Fibroblast of gingiva (primary cell): ENCODE measurements around the gene TMEFF2.
A peak's percentile ranks its signal among the peaks of the same experiment; 100 is the strongest.

ENCODE experiments used
- DNase-seq: peaks from one replicate; pipeline ENCODE4 v3.0.0-alpha.2; 2011; ENCODE audit warnings: low read depth

Gene TMEFF2

GRCh38 chr2:192013211-192013610 lies 181.5 kb downstream of the TMEFF2 start:
- no peak for DNase-seq

DNA sequence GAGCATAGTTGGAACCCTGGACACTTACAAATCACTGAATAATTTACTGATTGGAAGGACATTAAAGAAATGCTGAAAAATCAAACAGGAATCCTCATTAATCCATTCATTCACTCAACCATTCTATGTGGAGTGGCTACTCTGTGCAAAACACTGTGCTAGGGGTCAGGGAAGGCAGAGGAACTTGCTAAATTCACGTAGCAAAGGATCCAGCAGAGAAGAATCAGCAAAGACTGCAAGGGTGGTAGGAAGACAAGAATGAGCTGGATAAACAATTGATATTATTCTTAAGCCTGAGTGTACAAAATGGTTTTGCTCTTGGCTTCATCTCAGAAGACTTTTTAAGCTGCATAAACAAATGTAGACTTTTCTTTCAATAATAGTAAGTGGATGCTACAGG lies 183.5 kb downstream of the TMEFF2 start:
- DNase-seq, result peak; percentile 34

DNA sequence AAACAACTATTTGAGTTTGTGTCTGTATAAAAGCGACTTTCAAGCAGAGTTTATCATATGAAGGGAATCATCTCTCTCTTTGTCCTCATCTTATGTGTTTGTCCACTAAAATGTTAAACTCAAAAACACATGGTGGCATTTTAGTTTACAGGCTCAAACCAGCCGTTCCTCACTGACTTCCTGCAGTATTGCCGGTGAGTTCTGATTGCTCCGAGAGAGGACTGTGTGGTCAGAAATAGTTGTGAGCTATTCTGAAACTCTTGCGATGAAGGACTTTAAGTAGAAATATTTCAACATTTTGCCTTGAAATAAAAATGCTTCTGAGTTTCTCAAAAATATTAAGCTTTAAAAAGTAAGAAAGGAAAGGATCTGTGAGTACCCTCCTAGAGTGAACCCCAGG lies 184.7 kb downstream of the TMEFF2 start:
- peak; percentile 67 for DNase-seq

- peak; percentile 57 for DNase-seq
Measured at GRCh38 chr2:192007581-192008228, 187.0 kb downstream of the TMEFF2 start.

- no peak for DNase-seq
Measured at GRCh38 chr2:192005211-192005610, 189.5 kb downstream of the TMEFF2 start.

- no peak for DNase-seq
Measured at GRCh38 chr2:192004188-192004963, 190.4 kb downstream of the TMEFF2 start.

DNA sequence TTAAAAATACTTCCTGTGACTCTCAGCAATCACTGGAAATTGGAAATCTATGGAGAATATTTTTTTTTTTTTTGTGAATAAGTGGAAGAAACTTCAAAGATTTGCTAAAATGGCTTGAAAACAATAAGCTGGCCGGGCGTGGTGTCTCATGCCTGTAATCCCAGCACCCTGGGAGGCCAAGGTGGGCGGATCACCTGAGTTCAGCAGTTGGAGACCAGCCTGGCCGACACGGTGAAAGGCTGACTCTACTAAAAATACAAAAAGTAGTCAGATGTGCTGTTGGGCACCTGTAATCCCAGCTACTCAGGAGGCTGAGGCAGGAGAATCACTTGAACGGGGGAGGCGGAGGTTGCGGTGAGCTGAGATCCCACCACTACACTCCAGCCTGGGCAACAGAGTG lies 192.3 kb downstream of the TMEFF2 start:
- DNase-seq, result no peak

DNA sequence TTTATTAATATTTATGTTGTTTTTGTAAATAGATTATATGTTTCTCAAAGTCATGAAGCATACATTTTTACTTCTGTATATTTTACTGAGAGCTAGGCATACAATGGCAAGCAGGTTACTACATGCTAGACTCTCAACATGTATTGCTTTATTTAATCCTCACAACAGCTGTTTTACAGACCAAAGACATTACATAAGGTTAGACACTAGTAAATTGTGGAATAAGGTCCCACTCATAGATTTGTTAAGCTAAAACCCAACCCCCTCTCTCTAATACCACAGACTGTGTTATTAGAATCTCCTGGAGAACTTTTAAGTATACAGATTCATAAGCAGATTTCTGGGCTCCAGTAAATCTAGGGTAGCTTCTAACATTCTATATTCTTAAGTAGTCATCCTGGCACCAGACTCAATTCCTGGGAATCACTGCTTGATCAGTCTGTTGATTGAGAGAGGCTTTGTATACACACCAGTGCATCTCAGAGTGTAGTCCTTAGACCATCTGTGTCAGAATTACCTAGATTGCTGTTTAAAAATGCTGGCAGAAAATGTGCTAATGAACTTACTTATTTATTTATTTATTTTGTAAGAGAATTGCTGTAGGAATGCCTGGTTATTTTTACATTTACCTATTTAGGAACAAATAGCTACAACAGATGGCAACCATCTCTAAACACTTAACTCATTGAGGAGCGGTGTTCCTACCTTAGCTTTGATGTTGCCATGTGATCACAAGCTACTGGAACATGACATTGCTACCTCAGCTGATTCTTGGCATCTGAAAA lies 194.3 kb downstream of the TMEFF2 start:
- DNase-seq, result no peak

DNA sequence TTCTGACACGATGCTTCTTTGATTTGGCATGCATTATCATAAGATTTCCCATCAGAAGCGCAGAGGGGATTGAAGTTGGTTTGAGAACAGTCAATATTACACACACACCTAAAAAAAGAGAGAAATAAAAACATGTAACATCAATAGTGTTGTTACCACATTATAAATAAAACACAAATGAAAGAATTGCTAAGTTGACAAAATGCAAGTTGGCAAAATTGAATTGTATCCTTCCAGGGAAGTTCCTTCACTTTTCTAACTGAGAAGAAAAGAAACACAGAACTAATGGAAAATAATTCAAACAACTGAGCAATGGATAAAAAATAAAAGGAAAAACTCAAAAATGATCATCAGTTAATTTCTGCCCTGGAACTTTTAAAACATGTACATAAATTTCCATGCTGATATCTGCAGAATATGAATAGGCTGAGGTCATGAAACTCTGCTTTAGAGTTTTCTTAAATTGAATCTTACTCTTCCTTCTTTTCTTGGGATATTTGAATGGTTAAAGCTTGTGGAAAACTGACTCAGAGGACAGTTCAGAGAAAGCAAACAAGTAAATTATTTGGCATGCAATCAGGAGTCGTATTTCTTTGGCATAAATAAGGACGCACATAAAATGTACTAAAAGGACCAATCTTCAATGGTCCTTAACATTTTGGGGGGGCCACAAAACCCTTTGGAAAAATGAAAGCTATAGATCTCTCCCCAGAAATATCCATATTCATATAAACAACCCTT lies 195.5 kb downstream of the TMEFF2 start:
- peak; percentile 23 for DNase-seq

DNA sequence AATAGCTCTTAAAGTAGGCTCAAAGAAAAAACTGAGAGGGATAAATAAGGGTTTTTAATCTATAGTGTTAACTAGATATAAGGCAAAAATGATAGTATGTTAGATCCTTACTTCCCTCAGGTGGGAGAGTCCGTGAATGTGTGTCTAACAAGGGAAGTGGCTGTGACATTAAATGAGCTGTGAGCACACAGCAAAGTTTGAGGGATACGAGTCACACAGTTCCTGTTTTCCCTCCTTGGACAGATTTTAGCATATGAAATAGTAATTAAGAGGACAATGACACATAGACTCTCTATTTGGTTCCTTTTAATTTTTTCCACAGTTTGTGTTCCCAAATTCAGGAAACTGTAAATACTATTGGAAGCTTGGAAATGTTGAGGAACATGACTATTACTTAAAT lies 199.4 kb downstream of the TMEFF2 start:
- no peak for DNase-seq

DNA sequence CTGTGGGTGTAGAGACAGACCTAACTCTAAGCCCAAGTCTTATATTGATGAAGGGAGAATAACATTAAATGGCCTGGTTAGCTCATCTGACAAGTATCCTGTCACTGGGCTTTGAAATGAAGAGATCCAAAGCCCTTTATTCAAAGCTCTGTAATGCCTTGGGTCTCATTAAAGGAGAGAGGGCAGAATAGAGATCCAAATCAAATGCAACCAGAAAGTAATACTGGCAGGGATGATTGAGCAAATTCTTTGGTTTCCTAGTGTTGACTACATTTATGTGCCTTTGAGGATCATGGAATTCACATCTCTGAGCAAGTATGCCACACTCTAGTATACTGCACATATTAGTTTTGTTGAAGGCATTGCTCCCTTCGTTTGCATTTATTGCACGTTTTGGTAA lies 200.0 kb downstream of the TMEFF2 start:
- DNase-seq, result no peak

GRCh38 chr2:191991442-191991841 lies 203.3 kb downstream of the TMEFF2 start:
- no peak for DNase-seq

DNA sequence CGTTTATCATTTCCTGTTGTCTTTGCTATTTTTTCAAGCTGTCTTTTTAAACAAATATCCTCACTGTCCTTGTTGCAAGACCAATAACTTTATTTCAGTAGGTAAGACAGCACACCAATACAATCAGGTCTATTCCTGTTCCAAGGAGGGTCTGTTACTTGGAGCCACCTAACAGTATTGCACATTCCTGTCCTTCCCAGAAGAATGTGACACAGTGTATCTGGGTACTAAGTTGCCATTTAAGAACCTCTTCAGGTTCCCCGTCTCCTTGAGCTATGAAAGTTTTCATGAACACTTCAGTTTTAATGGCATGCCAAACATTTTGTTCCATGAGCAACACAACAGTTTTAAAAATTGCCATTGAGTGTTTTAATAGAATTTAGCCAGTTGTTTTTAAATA lies 209.0 kb downstream of the TMEFF2 start:
- no peak for DNase-seq

GRCh38 chr2:191983591-191983990 lies 211.1 kb downstream of the TMEFF2 start:
- no peak for DNase-seq

- DNase-seq, result no peak
Measured at GRCh38 chr2:191983186-191983585, 211.5 kb downstream of the TMEFF2 start.

GRCh38 chr2:191981706-191982105 lies 213.0 kb downstream of the TMEFF2 start:
- no peak for DNase-seq

- DNase-seq, result peak; percentile 36
Measured at GRCh38 chr2:191980483-191980882, 214.2 kb downstream of the TMEFF2 start.

DNA sequence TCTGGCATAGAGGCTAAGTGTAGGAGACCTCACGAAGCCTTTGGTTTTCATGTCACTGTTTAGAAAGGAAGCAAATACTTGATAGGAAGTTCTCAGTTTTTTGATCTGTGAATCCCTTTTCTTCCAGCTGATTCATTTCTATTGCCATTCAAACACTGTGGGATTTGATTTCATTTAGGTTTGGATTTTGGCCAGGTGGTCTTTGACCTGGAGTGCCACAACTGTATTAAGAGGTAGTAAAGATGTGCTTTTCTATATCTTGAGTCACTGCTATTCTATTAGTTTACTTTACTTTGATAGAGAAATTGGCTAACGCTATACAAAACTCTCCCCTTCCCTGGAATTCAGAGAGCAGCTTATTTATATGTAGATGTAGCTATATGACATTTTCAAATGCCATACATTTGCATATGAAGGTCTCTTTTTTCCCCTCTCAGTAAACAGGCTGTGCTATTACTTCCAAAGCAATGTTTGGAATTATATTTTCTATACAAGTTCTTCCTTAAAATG lies 215.5 kb downstream of the TMEFF2 start:
- DNase-seq, result no peak

- peak; percentile 27 for DNase-seq
Measured at GRCh38 chr2:191977754-191978153, 217.0 kb downstream of the TMEFF2 start.

DNA sequence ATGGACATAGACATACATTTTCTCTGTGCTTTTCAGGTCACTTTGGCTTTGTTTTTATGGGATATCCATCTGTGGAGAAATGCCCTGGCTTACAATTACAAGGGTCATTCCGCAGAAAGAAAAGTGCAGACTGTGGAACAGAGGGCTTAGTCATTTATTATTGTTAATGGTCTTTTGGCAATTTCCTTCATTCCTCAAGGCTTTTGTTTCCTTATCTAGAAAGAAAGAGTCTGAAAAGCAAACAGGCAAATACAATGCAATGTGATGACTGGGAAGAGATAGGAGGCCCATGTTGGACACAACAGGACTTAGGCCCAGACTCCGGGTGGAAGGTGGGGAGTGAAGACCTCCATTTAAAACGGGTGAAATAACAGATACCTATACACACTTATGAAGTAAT lies 218.3 kb downstream of the TMEFF2 start:
- peak; percentile 66 for DNase-seq

DNA sequence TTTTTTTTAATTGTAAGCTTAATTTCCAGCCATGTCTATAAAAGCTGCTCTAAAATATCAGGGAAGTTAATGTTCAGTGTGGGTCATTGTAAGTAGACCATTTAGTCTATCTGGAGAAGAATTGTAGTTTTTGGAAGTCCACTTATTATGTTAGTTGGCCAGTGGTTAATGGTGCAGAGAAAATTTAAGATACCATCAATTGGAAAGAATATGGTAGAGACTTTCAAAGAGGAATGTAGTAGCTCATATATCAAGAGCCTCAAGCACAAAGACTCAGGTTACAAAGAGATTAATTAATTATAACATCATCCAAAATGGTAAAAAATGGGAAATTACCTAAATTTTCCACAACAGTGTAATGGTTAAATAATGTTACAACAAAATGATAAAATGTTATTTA lies 220.1 kb downstream of the TMEFF2 start:
- no peak for DNase-seq

DNA sequence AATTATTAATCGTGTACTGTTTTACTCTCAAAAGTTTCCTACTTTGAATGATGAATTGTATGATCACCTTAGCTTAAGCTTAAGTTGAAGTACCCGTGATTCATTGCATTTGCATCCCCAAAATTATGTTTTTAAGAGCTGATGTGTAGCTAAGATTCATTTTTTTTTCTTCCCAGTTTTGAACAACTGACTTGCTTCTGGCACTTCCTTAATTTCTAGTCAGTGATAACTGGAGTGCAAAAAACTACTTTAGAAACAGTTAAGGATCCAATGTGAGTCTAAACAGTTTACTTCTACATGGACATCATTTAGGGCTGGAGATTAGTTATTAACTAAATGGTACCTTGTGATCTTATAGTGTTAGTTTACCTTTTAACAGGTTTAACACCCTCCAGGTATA lies 223.9 kb downstream of the TMEFF2 start:
- DNase-seq, result no peak
